K562 (cell line): Measurements from ENCODE around the gene FBXW7. TPM values are rescaled to one million over a fixed set of nuclear protein-coding genes. Genes with fewer than 3 reads are reported as not detected.

Source experiments
- CREM ChIP-seq: IDR thresholded peaks from 2 replicates; pipeline ENCODE4 v1.6.1; 2014; ENCODE audit warnings: antibody characterized with exemption, low read depth
- EGR1 ChIP-seq: fragments of 450-650 bp; conservative IDR thresholded peaks from 2 replicates; pipeline ENCODE4 v1.6.1; 2017; ENCODE audit warnings: mild to moderate bottlenecking
- FIP1L1 ChIP-seq: fragments of 200-400 bp; formaldehyde crosslinking; IDR thresholded peaks from 2 replicates; pipeline ENCODE4 v1.6.1; 2018; ENCODE audit warnings: mild to moderate bottlenecking, low read depth, low read length; ENCODE audit not compliant: poor library complexity, severe bottlenecking
- MAFK ChIP-seq: IDR thresholded peaks from 2 replicates; pipeline ENCODE4 v1.6.1; 2011; ENCODE audit warnings: low read length, improper control_type of control experiment
- NFE2L1 ChIP-seq: fragments of 450-650 bp; IDR thresholded peaks from 2 replicates; pipeline ENCODE4 v1.6.1; 2016; ENCODE audit warnings: missing genetic modification characterization, low read depth, mild to moderate bottlenecking, missing compliant biosample characterization, moderate library complexity, borderline replicate concordance
- RBM22 ChIP-seq: fragments of 200-400 bp; formaldehyde crosslinking; IDR thresholded peaks from 2 replicates; pipeline ENCODE4 v1.6.1; 2018; ENCODE audit warnings: low read length, low read depth; ENCODE audit not compliant: poor library complexity, severe bottlenecking
- SNIP1 ChIP-seq: fragments of 450-650 bp; IDR thresholded peaks from 2 replicates; pipeline ENCODE4 v1.7.1; 2017; ENCODE audit warnings: low read depth, mild to moderate bottlenecking
- TBL1XR1 ChIP-seq, 2 experiments: IDR thresholded peaks; 2 replicates each; pipeline ENCODE4 v1.6.1; 2012; ENCODE audit warnings: improper control_type of control experiment in 2 of 2, low read length in 2 of 2, mild to moderate bottlenecking in 1 of 2
- XRCC5 ChIP-seq: fragments of 200-400 bp; formaldehyde crosslinking; IDR thresholded peaks from 2 replicates; pipeline ENCODE4 v1.6.1; 2017; ENCODE audit warnings: low read depth, mild to moderate bottlenecking, low read length
- ZBTB8A ChIP-seq: fragments of 450-650 bp; IDR thresholded peaks from 2 replicates; pipeline ENCODE4 v1.6.1; 2018; ENCODE audit warnings: mild to moderate bottlenecking, moderate library complexity; ENCODE audit not compliant: partially characterized antibody
- ZNF217 ChIP-seq: sonication (generic); formaldehyde crosslinking; IDR thresholded peaks from 2 replicates; pipeline ENCODE4 v1.8.0; 2022; ENCODE audit warnings: mild to moderate bottlenecking, missing genetic modification reagents
- ZNF311 ChIP-seq: fragments of 250-450 bp; sonication (Bioruptor Pico); IDR thresholded peaks from 2 replicates; pipeline ENCODE4 v1.4.0; 2020; ENCODE audit warnings: mild to moderate bottlenecking, moderate library complexity
- ZNF408 ChIP-seq: fragments of 250-450 bp; sonication (Bioruptor Pico); IDR thresholded peaks from 2 replicates; pipeline ENCODE4 v1.4.0; 2020; ENCODE audit warnings: low read depth, mild to moderate bottlenecking, moderate library complexity
- polyA plus RNA-seq, 8 experiments: library from polyadenylated mRNA; depleted of rRNA in 4 of 8; stranded (reverse) in 5 of 8; unstranded in 3 of 8; fragments of >200 nt; fragmentation: Nextera tagmentation in 2 of 8; fragmentation: Illumina TruSeq in 1 of 8; extraction: Ambion mirVana in 2 of 8; extraction: Trizol in 1 of 8; gene quantifications; 2 replicates each; pipeline versions ENCODE4 v1.2.1 to v1.2.3, GENCODE V29; 2011 to 2014; ENCODE audit warnings: inconsistent platforms in 1 of 8, missing spikeins in 1 of 8
- total RNA-seq, 7 experiments: library from RNA; depleted of rRNA in 6 of 7; stranded (reverse); fragments of >200 nt in 6 of 7; fragmentation: Illumina TruSeq in 2 of 7; extraction: Trizol in 2 of 7; gene quantifications; 2 replicates each; pipeline versions ENCODE4 v1.2.1 to v1.2.3, GENCODE V29; 2011 to 2021; ENCODE audit warnings: low replicate concordance in 1 of 7
- TF ChIP-seq, protein P1 (sequence below): fragments of 450-650 bp; IDR thresholded peaks from 2 replicates; pipeline ENCODE4 v1.6.1; 2016; ENCODE audit warnings: mild to moderate bottlenecking, moderate library complexity
- TF ChIP-seq, protein P2 (sequence below), 2 experiments: IDR thresholded peaks; 2 replicates each; pipeline ENCODE4 v1.6.1; 2012; ENCODE audit warnings: improper control_type of control experiment in 2 of 2, low read depth in 2 of 2, low read length in 2 of 2, borderline replicate concordance in 1 of 2

FBXW7 gene
- total and polyA plus RNA-seq, 9 of the 15 experiments (the other 6 are each of a cell fraction or from before 2014, with no cell fraction given): 6.8 to 44.2 (median 16.4) TPM

DNA sequence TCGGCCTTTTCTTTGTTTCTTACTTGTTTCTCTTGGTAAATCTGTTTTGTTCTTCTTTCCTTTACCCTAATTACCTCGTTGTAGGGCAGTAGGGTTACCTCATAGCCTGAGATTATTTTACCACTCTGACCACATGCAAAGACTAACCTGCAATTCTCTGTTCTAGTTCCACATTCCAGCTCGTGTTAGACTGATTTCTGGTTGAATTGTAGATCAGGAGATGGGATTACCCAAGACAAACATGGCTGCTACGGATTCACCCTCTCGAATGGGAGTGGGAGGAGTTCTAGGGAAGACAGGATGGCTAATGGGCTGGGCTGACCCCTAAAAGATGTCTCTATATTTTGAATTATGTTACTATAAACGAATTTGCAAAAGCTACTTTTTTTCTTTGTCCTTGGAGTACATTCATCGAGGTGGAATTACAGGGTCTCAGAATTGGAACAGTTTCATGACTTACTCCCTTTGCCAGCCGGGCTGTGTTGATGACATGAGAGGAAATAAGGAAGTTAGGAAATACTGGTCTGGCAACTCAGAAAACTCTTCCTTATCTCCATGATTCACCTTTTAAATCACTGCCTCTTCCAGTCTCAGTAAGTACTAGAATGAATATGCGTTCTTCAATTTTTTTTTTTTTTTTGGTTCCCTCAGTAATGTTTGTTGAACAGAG lies 36.7 kb upstream of the FBXW7 start (continued):
- TF ChIP-seq, protein P1, sequence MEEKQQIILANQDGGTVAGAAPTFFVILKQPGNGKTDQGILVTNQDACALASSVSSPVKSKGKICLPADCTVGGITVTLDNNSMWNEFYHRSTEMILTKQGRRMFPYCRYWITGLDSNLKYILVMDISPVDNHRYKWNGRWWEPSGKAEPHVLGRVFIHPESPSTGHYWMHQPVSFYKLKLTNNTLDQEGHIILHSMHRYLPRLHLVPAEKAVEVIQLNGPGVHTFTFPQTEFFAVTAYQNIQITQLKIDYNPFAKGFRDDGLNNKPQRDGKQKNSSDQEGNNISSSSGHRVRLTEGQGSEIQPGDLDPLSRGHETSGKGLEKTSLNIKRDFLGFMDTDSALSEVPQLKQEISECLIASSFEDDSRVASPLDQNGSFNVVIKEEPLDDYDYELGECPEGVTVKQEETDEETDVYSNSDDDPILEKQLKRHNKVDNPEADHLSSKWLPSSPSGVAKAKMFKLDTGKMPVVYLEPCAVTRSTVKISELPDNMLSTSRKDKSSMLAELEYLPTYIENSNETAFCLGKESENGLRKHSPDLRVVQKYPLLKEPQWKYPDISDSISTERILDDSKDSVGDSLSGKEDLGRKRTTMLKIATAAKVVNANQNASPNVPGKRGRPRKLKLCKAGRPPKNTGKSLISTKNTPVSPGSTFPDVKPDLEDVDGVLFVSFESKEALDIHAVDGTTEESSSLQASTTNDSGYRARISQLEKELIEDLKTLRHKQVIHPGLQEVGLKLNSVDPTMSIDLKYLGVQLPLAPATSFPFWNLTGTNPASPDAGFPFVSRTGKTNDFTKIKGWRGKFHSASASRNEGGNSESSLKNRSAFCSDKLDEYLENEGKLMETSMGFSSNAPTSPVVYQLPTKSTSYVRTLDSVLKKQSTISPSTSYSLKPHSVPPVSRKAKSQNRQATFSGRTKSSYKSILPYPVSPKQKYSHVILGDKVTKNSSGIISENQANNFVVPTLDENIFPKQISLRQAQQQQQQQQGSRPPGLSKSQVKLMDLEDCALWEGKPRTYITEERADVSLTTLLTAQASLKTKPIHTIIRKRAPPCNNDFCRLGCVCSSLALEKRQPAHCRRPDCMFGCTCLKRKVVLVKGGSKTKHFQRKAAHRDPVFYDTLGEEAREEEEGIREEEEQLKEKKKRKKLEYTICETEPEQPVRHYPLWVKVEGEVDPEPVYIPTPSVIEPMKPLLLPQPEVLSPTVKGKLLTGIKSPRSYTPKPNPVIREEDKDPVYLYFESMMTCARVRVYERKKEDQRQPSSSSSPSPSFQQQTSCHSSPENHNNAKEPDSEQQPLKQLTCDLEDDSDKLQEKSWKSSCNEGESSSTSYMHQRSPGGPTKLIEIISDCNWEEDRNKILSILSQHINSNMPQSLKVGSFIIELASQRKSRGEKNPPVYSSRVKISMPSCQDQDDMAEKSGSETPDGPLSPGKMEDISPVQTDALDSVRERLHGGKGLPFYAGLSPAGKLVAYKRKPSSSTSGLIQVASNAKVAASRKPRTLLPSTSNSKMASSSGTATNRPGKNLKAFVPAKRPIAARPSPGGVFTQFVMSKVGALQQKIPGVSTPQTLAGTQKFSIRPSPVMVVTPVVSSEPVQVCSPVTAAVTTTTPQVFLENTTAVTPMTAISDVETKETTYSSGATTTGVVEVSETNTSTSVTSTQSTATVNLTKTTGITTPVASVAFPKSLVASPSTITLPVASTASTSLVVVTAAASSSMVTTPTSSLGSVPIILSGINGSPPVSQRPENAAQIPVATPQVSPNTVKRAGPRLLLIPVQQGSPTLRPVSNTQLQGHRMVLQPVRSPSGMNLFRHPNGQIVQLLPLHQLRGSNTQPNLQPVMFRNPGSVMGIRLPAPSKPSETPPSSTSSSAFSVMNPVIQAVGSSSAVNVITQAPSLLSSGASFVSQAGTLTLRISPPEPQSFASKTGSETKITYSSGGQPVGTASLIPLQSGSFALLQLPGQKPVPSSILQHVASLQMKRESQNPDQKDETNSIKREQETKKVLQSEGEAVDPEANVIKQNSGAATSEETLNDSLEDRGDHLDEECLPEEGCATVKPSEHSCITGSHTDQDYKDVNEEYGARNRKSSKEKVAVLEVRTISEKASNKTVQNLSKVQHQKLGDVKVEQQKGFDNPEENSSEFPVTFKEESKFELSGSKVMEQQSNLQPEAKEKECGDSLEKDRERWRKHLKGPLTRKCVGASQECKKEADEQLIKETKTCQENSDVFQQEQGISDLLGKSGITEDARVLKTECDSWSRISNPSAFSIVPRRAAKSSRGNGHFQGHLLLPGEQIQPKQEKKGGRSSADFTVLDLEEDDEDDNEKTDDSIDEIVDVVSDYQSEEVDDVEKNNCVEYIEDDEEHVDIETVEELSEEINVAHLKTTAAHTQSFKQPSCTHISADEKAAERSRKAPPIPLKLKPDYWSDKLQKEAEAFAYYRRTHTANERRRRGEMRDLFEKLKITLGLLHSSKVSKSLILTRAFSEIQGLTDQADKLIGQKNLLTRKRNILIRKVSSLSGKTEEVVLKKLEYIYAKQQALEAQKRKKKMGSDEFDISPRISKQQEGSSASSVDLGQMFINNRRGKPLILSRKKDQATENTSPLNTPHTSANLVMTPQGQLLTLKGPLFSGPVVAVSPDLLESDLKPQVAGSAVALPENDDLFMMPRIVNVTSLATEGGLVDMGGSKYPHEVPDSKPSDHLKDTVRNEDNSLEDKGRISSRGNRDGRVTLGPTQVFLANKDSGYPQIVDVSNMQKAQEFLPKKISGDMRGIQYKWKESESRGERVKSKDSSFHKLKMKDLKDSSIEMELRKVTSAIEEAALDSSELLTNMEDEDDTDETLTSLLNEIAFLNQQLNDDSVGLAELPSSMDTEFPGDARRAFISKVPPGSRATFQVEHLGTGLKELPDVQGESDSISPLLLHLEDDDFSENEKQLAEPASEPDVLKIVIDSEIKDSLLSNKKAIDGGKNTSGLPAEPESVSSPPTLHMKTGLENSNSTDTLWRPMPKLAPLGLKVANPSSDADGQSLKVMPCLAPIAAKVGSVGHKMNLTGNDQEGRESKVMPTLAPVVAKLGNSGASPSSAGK: no peak
- TF ChIP-seq NFE2L1 (tag): no peak
- no peak for TF ChIP-seq ZNF408 (CRISPR knock-in tag)
- no peak for TF ChIP-seq EGR1
- TF ChIP-seq RBM22: no peak
- TF ChIP-seq, protein P2, sequence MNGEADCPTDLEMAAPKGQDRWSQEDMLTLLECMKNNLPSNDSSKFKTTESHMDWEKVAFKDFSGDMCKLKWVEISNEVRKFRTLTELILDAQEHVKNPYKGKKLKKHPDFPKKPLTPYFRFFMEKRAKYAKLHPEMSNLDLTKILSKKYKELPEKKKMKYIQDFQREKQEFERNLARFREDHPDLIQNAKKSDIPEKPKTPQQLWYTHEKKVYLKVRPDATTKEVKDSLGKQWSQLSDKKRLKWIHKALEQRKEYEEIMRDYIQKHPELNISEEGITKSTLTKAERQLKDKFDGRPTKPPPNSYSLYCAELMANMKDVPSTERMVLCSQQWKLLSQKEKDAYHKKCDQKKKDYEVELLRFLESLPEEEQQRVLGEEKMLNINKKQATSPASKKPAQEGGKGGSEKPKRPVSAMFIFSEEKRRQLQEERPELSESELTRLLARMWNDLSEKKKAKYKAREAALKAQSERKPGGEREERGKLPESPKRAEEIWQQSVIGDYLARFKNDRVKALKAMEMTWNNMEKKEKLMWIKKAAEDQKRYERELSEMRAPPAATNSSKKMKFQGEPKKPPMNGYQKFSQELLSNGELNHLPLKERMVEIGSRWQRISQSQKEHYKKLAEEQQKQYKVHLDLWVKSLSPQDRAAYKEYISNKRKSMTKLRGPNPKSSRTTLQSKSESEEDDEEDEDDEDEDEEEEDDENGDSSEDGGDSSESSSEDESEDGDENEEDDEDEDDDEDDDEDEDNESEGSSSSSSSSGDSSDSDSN (IDR thresholded peaks at IDR 0.05; ENCODE audit: borderline replicate concordance in 1 of 2, low read depth in 2 of 2, low read length in 2 of 2): no peak
- TF ChIP-seq XRCC5: no peak
- no peak; the same call in 1 of the 2 replicates for TF ChIP-seq MAFK
- TF ChIP-seq ZBTB8A: no peak
- TF ChIP-seq CREM: no peak; the same call in 1 of the 2 replicates
- no peak for TF ChIP-seq FIP1L1
- no peak for TF ChIP-seq SNIP1
- TF ChIP-seq ZNF217 (CRISPR knock-in tag): no peak
- no peak for TF ChIP-seq ZNF311 (CRISPR knock-in tag)
- TF ChIP-seq TBL1XR1 (IDR thresholded peaks at IDR 0.05; ENCODE audit: low read length in 2 of 2): peak in 1 of 2 experiments; percentile 54; a peak in 1 of 4 replicates
